Liver (tissue), 9 donors: ENCODE data around the gene GNAT2. TPM values are rescaled to one million over a fixed set of nuclear protein-coding genes. Genes with fewer than 3 reads are reported as not detected.

Experiments
- DNase-seq: peaks from one replicate; pipeline ENCODE4 v3.0.0-alpha.2; 2017; ENCODE audit warnings: low spot score
- H3K27ac ChIP-seq, 2 donors: one replicate each; pipeline ENCODE4 v1.7.0; 2013; ENCODE audit warnings: inconsistent platforms in 2 of 2, low read length in 2 of 2, control low read depth in 1 of 2, low read depth in 1 of 2, mild to moderate bottlenecking in 1 of 2
- H3K27me3 ChIP-seq, 4 donors: one replicate each; pipeline versions ENCODE4 v1.6.1 to v1.7.0; 2013; ENCODE audit warnings: low read length in 3 of 4, inconsistent platforms in 1 of 4, mild to moderate bottlenecking in 1 of 4, moderate library complexity in 1 of 4; ENCODE audit not compliant: control insufficient read depth in 4 of 4, insufficient read depth in 4 of 4
- H3K36me3 ChIP-seq, 4 donors: one replicate each; pipeline versions ENCODE4 v1.6.1 to v1.7.0; 2013; ENCODE audit warnings: low read length in 3 of 4, mild to moderate bottlenecking in 3 of 4, low read depth in 1 of 4, moderate library complexity in 1 of 4; ENCODE audit not compliant: control insufficient read depth in 4 of 4, insufficient read depth in 3 of 4
- H3K4me1 ChIP-seq, 4 donors: one replicate each; pipeline versions ENCODE4 v1.6.1 to v1.7.0; 2013; ENCODE audit warnings: low read length in 3 of 4, mild to moderate bottlenecking in 3 of 4, moderate library complexity in 1 of 4; ENCODE audit not compliant: control insufficient read depth in 4 of 4, insufficient read depth in 4 of 4
- H3K4me3 ChIP-seq, 3 donors: one replicate each; pipeline versions ENCODE4 v1.6.1 to v1.7.0; 2013; ENCODE audit warnings: low read length in 3 of 3, control low read depth in 1 of 3, low read depth in 1 of 3, mild to moderate bottlenecking in 1 of 3
- H3K9ac ChIP-seq, 2 donors: one replicate each; pipeline ENCODE4 v1.7.0; 2013; ENCODE audit warnings: low read length in 2 of 2, mild to moderate bottlenecking in 2 of 2, moderate library complexity in 2 of 2, control low read depth in 1 of 2, low read depth in 1 of 2
- H3K9me3 ChIP-seq, 4 donors: one replicate each; pipeline versions ENCODE4 v1.6.1 to v1.7.0; 2013; ENCODE audit warnings: low read length in 3 of 4; ENCODE audit not compliant: control insufficient read depth in 4 of 4
- EGR1 ChIP-seq, 2 donors: IDR thresholded peaks; 2 replicates each; pipeline ENCODE4 v1.6.1; 2016 to 2018; ENCODE audit warnings: antibody characterized with exemption in 2 of 2, low read depth in 2 of 2
- FOXA1 ChIP-seq: IDR thresholded peaks from 2 replicates; pipeline ENCODE4 v1.6.1; 2016; ENCODE audit warnings: antibody characterized with exemption
- FOXA2 ChIP-seq: IDR thresholded peaks from 2 replicates; pipeline ENCODE4 v1.6.1; 2016; ENCODE audit warnings: antibody characterized with exemption
- GABPA ChIP-seq, 2 donors: IDR thresholded peaks in 1 of 2; conservative IDR thresholded peaks in 1 of 2; 2 replicates each; pipeline ENCODE4 v1.6.1; 2016; ENCODE audit warnings: antibody characterized with exemption in 2 of 2, mild to moderate bottlenecking in 1 of 2, moderate library complexity in 1 of 2
- HNF4G ChIP-seq: IDR thresholded peaks from 2 replicates; pipeline ENCODE4 v1.6.1; 2016; ENCODE audit warnings: antibody characterized with exemption
- NR2F2 ChIP-seq: IDR thresholded peaks from 2 replicates; pipeline ENCODE4 v1.6.1; 2016; ENCODE audit warnings: antibody characterized with exemption
- RAD21 ChIP-seq, 2 donors: IDR thresholded peaks; 2 replicates each; pipeline ENCODE4 v1.6.1; 2016; ENCODE audit warnings: antibody characterized with exemption in 2 of 2, mild to moderate bottlenecking in 2 of 2
- SP1 ChIP-seq: IDR thresholded peaks from 2 replicates; pipeline ENCODE4 v1.6.1; 2018; ENCODE audit warnings: antibody characterized with exemption, mild to moderate bottlenecking
- TAF1 ChIP-seq: conservative IDR thresholded peaks from 2 replicates; pipeline ENCODE4 v1.6.1; 2016; ENCODE audit warnings: antibody characterized with exemption, mild to moderate bottlenecking
- YY1 ChIP-seq: IDR thresholded peaks from 2 replicates; pipeline ENCODE4 v1.6.1; 2016; ENCODE audit warnings: antibody characterized with exemption, mild to moderate bottlenecking
- WGBS: extraction: QIAGEN DNeasy Blood & Tissue Kit; methylation state at CpG from one replicate; pipeline ENCODE4 v1.1.7; 2013; 5-methylcytosine and 5-hydroxymethylcytosine counted together
- polyA plus RNA-seq, 2 donors: library from polyadenylated mRNA; stranded (reverse) in 1 of 2; unstranded in 1 of 2; fragments of 200-250 nt in 1 of 2; fragments of >200 nt in 1 of 2; fragmentation: Nextera tagmentation in 1 of 2; extraction: Ambion mirVana in 1 of 2; gene quantifications; one replicate each; pipeline versions ENCODE4 v1.2.1 to v1.2.3, GENCODE V29; 2013 to 2015
- total RNA-seq, 2 donors: library from RNA; depleted of rRNA; stranded (reverse); fragments of >200 nt; gene quantifications; one replicate each; pipeline ENCODE4 v1.2.3, GENCODE V29; 2014
- TF ChIP-seq, protein P1 (sequence below): IDR thresholded peaks from 2 replicates; pipeline ENCODE4 v1.6.1; 2016; ENCODE audit warnings: antibody characterized with exemption
- TF ChIP-seq, protein P2 (sequence below): IDR thresholded peaks from 2 replicates; pipeline ENCODE4 v1.6.1; 2016; ENCODE audit warnings: antibody characterized with exemption
- TF ChIP-seq, protein P3 (sequence below): fragments of 150-350 bp; IDR thresholded peaks from 2 replicates; pipeline ENCODE4 v1.5.1; 2017; ENCODE audit warnings: improper control_type of control experiment, low read depth, low read length; ENCODE audit not compliant: missing input control
- TF ChIP-seq, protein P4 (sequence below): IDR thresholded peaks from 2 replicates; pipeline ENCODE4 v1.6.1; 2016; ENCODE audit warnings: antibody characterized with exemption, mild to moderate bottlenecking
- donor health status: healthy.
- donor health status: healthy.
- donor health status: healthy.
- donor health status: healthy.
- donor health status: healthy.

GNAT2 gene
- total and polyA plus RNA-seq, 4 donors, result 0.09 to 0.17 (median 0.17) TPM; not detected in 1

DNA sequence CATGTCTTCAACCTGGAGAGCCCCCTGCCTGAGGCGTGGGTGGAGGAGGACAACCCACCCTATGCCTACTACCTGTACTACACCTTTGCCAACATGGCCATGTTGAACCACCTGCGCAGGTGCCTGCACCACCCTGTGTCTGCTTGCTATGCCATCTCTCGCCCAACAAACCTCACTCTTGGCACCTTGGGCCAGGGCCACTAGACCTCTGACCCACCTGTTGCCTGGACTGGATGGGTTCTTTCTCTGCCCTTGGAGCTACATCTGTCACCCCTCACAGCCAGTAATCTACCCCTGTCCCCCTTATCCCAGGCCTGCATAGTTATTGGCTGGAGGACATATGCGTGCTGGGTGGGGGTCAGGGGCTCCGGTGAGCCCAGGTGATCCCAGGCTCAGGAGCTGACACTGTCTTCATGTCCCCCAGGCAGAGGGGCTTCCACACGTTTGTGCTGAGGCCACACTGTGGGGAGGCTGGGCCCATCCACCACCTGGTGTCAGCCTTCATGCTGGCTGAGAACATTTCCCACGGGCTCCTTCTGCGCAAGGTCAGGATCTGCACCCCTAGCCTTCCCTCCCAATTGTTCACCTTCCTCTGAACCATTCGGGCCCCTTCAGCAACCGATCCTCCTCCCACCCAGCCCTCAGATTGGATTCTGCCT is 10.1 kb upstream of the GNAT2 start (continued):
- TF ChIP-seq EGR1 (IDR thresholded peaks at IDR 0.05; ENCODE audit: low read depth in 2 of 2) (no peak), FOXA2 (no peak)
- TF ChIP-seq, protein P1, sequence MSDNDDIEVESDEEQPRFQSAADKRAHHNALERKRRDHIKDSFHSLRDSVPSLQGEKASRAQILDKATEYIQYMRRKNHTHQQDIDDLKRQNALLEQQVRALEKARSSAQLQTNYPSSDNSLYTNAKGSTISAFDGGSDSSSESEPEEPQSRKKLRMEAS, result no peak
- TF ChIP-seq, protein P2, sequence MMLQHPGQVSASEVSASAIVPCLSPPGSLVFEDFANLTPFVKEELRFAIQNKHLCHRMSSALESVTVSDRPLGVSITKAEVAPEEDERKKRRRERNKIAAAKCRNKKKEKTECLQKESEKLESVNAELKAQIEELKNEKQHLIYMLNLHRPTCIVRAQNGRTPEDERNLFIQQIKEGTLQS, result no peak

DNA sequence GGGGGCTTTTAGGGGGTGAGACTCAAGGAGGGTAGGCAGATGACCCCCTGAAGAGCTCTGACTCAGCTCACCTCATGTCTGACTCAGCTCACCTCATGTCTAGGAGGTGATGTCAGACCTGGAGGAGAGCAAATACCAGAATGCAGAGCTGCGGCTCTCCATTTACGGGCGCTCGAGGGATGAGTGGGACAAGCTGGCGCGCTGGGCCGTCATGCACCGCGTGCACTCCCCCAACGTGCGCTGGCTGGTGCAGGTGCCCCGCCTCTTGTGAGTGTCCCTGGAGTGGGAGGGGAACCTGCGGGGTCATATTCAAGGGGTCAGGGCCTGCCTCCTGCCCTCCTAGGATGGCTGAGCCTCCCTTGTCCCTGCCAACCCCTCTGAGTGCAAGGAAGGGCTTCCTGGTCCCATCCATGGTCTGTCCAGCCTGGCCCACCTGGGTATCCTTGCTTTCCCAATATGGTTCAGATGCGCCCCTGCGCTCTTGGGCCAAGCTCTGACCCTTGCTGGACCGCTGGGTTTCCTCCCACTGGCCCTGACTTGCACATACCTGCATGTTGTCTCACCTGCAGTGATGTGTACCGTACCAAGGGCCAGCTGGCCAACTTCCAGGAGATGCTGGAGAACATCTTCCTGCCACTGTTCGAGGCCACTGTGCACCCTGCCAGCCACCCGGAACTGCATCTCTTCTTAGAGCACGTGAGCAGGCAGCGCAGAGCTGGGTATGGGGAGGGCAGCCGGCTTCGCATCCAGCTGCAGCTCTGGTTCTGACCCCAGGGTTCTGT is 9.3 kb upstream of the GNAT2 start:
- 86% methylated on average over 23 of the region's 23 CpGs for WGBS
- Histone ChIP-seq H3K9me3 (no peaks in the 10 kb centered on the region), H3K4me1 (peaks cover 0 to 7% (median 3%) of the 10 kb centered on the region in 4 donors), H3K27ac (no peak overlapping the region), H3K9ac (no peak overlapping the region), H3K27me3 (no peaks in the 10 kb centered on the region), H3K4me3 (no peak overlapping the region), H3K36me3 (peaks cover 15 to 61% (median 26%) of the 10 kb centered on the region in 4 donors)
- DNase-seq, result no peak
- TF ChIP-seq TAF1 (no peak), YY1 (no peak), GABPA (IDR thresholded peaks at IDR 0.05 in 1 of 2, conservative IDR thresholded peaks at IDR 0.05 in 1 of 2) (no peak), HNF4G (no peak), SP1 (no peak), FOXA1 (no peak), RAD21 (IDR thresholded peaks at IDR 0.05) (no peak), NR2F2 (no peak)
- TF ChIP-seq, protein P3, sequence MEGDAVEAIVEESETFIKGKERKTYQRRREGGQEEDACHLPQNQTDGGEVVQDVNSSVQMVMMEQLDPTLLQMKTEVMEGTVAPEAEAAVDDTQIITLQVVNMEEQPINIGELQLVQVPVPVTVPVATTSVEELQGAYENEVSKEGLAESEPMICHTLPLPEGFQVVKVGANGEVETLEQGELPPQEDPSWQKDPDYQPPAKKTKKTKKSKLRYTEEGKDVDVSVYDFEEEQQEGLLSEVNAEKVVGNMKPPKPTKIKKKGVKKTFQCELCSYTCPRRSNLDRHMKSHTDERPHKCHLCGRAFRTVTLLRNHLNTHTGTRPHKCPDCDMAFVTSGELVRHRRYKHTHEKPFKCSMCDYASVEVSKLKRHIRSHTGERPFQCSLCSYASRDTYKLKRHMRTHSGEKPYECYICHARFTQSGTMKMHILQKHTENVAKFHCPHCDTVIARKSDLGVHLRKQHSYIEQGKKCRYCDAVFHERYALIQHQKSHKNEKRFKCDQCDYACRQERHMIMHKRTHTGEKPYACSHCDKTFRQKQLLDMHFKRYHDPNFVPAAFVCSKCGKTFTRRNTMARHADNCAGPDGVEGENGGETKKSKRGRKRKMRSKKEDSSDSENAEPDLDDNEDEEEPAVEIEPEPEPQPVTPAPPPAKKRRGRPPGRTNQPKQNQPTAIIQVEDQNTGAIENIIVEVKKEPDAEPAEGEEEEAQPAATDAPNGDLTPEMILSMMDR, result no peak
- TF ChIP-seq, protein P2, result no peak
- TF ChIP-seq, protein P4, sequence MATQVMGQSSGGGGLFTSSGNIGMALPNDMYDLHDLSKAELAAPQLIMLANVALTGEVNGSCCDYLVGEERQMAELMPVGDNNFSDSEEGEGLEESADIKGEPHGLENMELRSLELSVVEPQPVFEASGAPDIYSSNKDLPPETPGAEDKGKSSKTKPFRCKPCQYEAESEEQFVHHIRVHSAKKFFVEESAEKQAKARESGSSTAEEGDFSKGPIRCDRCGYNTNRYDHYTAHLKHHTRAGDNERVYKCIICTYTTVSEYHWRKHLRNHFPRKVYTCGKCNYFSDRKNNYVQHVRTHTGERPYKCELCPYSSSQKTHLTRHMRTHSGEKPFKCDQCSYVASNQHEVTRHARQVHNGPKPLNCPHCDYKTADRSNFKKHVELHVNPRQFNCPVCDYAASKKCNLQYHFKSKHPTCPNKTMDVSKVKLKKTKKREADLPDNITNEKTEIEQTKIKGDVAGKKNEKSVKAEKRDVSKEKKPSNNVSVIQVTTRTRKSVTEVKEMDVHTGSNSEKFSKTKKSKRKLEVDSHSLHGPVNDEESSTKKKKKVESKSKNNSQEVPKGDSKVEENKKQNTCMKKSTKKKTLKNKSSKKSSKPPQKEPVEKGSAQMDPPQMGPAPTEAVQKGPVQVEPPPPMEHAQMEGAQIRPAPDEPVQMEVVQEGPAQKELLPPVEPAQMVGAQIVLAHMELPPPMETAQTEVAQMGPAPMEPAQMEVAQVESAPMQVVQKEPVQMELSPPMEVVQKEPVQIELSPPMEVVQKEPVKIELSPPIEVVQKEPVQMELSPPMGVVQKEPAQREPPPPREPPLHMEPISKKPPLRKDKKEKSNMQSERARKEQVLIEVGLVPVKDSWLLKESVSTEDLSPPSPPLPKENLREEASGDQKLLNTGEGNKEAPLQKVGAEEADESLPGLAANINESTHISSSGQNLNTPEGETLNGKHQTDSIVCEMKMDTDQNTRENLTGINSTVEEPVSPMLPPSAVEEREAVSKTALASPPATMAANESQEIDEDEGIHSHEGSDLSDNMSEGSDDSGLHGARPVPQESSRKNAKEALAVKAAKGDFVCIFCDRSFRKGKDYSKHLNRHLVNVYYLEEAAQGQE, result no peak
